Hematopoietic multipotent progenitor cell treated with erythropoietin and hydrocortisone succinate and interleukin-3 and kit ligand, for 17 days (in vitro differentiated cells): ENCODE data around the gene LRRC55.

Source experiments
- DNase-seq: peaks from one replicate; pipeline ENCODE4 v3.0.0-alpha.2; 2015; ENCODE audit warnings: low spot score

The LRRC55 gene, protein sequence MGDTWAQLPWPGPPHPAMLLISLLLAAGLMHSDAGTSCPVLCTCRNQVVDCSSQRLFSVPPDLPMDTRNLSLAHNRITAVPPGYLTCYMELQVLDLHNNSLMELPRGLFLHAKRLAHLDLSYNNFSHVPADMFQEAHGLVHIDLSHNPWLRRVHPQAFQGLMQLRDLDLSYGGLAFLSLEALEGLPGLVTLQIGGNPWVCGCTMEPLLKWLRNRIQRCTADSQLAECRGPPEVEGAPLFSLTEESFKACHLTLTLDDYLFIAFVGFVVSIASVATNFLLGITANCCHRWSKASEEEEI

DNA sequence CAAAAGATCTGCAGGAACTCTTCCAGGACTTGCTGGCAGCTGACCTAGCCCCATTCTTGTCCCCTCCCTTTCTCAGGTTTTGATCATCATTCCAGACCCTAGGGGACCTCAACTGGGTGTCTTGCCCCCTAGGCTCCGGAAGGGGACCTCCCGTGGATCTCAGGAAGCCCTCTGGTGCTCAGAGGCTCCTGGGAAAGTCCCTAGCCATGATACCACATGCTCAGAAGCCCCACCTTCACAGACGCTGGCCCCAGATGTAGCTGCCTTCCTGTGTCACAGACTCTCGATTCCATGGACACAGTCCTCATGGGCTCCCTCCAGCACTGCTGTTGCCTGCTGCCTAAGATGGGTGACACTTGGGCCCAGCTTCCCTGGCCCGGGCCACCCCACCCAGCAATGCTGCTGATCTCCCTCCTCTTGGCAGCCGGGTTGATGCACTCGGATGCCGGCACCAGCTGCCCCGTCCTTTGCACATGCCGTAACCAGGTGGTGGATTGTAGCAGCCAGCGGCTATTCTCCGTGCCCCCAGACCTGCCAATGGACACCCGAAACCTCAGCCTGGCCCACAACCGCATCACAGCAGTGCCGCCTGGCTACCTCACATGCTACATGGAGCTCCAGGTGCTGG, at the start of gene LRRC55:
Gene LRRC55, plus strand, starts transcription at position 276 of the 628 bp plus-strand sequence. Its CDS starts 70 bp downstream, at position 346.
- DNase-seq, result no peak

DNA sequence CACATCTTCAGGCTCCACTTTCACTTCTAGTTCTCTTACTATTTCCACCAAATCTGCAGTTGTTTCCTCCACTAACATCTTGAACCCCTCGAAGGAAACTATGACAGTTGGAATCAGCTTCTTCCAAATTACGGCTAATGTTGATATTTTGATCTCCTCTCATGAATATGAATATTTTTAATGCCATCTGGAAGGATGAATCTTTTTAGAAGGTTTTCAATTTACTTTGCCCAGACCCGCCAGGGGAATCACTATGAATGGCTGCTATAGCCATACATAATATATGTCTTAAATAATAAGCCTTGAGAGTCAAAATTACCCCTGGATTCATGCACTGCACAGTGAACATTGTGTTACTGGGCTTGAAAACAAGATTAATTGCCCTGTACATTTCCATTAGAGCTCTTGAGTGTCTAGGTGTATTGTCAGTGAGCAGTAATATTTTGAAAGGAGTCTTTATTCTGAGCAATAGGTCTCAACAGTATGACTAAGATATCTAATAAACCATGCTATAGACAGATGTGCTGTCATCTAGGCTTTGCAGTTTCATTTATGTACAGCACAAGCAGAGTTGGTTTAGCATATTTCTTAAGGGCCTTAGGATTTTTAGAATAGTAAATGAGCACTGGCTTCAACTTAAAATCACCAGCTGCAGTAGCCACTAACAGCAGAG, 48.3 kb upstream of the LRRC55 start:
- DNase-seq, result no peak

DNA sequence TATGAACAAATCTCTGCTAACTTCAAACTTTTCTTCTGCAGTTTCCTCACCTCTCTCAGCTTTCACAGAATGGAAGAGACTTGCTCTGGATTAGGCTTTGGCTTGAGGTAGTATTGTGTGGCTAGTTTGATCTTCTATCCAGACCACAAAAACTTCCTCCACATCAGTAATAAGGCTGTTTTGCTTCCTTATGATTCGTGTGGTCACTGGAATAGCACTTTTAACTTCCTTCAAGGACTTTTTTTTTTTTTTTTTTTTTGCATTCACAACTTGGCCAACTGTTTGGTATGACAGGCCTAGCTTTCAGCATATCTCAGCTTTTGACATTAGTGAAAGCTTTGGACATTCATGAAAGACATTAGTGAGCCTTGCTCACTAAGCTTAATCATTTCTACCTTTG, 47.5 kb upstream of the LRRC55 start:
- DNase-seq, result no peak

DNA sequence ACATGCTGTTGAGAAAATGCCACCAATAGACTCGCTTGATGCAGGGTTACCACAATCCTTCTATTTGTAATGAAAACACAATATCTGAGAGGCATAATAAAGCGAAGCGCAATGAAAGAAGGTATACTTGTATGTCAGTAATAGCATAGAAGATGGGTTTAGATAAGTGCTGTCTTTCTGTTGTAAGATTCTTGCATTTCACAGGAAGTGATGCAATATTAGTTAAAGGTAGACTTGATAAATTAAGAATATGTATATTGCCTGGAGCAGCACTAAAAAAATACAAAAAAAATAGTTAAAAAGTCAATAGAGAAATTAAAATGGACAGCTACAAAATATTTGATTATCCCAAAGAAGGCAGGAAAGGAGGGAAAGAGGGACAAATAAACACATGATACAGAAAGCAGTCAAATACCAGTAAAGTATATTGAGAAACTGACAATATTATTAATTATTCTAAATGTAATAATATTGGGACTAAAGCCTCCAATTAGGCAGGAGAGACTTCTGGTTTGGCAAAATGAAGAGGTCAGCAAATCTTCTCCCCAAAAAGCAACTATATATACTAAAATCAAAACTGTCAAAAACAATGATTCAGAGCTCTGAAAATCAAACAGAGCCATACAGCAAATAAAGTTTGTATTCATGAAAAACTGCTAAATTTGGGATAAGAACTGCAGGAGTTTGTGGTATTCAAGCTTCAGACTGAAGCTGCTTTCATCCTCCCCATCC, 46.6 kb upstream of the LRRC55 start:
- no peak for DNase-seq

DNA sequence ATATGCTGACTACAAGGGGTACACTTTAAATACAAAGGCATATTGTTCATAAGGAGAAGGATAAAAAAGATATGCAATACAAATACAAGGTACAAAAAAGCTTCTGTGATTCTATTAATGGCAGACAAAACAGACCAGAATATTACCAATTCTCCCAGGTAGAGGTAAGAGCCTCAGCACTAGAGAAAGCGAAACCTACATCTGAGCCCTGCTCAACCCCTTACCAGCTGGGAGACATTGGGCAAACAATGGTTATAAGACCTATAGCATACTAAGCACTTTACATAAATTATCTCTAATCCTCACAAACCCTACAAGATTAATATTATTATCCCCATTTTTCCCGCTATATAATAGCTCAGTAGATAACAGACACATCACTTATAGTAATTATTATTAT, 41.2 kb upstream of the LRRC55 start:
- DNase-seq, result no peak

DNA sequence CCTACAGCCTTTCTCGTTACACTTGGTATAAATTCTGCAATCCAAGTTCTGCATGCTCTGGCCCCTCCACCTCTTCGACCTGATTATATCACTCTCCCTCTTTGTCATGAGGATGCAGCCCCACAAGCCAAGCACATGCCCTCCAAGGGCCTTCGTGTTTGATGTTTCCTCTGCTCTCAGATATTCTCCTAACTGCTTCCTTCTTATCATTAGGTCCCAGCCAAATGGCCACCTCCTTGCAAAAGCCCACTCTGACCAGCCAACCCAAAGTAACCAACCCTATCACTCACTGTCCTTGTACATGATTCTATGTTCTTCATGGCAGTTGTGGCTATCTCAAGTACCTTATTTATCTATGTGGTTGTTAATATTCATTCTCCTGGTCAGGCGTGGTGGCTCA, 38.3 kb upstream of the LRRC55 start:
- DNase-seq, result no peak

DNA sequence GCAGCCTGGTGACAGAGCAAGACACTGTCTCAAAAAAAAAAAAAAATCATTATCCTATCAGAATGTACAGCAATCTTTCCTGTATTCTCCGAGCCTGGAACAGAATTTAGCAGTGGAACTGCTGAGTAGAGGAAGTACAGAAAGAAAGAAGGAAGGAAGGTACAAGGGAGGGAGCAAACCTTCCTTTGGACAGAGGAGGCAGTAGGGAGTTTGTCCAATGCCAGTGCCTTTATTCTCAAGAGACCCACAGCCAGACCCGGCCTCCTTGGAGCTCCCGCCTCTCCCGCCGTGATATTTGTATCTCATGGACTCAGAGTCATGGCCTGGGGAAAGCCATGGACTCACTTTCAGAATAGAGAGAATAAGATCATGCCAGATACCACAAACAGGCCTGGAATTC, 37.7 kb upstream of the LRRC55 start:
- DNase-seq, result no peak

DNA sequence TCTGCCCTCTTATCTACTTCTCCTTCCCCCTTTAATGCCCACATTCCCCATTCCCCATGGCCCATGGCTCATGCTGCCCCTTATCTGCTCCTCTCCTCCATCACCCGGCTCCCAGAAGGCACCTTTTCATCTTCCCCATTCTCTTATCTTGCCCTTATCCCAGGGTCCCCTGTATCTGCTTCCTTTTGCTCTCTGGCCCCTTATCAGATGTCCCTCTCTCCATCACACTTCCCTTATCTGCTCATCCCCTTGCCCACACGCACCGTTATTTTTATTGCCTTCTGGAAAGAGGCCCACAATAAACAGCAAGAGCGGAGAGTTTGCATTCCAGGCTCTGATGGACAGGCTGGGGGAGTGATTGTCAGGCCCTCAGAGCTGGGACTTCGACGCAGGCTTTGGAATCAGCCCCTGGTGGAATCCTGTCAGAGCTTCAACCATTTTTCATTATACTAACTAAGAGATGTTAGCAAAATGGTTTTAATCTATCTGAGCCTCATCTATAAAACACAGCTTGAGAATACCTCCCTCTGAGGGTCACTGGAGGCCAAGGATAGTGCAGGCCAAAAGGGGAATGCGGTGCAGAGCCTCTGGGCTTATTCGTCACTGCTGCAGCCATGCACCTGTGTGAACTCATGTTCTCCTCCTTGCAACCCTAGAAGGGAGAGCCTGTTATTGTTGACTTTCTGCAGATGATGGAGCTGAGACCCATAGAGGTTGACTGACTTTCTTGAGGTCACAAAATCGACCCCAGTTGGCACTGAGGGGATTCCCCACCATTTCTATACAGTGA, 37.0 kb upstream of the LRRC55 start:
- no peak for DNase-seq

DNA sequence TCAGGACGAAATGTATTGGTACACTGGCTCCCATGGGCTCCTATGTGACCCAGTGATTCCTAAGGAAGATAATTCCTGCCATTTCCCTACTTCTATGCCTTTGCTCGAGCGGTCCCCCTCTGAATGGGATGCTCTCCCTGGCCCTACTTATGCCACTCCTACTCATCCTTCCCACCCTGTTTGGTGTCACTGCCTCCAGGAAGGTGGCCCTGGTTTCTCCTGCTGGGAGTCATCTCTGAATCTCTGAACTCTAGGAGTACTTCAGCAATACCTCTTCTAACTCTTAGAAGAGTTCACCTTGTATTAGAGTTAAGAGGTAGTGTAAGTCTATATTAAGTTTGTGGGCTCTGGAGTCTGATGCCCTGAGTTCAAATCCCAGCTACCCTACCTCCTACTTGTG, 35.5 kb upstream of the LRRC55 start:
- DNase-seq, result no peak

DNA sequence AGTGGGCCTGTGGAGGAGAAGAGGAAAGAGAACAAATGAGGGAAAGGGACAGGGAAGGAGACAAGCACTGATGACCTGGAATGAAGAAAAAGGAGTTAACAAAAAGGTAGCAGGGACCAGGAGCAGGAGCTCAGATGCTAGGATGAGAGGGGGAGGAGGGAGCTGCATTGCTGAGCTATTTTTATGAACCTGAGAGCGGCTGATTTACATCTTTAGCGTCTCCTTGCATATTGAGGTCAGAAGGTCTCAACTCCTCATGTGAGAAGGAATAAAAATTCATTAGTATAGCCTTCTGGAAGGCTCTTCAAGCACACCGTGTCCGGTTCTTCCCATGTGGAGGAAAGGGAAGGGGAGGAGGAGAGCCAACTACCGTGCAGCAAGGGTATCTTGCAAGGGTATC, 33.1 kb upstream of the LRRC55 start:
- no peak for DNase-seq

DNA sequence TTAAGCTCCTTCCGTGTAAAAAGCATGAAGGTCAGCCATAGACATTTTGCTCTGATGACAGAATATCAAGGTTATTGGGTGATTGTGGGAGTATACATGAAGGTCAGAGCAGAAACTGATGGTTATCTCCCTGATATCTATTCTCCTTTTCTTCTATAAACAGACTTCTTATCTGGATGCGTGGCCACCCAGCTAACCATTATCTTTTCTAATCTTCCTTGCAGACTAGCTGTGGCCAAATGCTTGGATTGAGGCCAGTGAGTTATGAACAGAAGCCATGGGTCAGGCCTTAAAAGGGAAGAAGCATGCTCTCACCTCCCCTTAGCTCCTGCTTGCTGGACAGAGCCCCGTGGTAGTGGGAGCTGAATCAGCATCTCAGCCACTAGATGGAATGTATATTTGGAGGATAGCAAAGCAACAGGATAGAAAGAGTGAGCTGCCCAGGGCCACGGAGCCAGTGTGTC, 31.3 kb upstream of the LRRC55 start:
- DNase-seq, result no peak

DNA sequence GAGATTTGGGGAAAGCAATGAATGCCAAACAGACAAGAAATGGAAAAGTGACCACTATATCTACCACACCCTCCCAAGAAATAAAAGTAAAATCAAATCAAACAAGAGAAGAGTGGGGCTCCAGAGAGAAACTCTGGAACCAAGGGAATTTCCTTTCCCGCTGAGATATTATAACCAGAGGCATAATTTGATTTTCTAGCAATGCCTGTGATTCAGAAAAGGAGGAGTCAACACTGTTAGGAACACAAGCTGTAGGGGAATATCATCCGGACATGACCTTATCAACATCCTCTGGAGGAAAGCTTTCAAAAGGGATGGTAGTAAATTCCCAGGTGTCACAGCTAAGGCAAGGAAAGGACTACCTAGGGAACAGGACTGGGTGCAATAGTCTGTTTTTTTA, 29.6 kb upstream of the LRRC55 start:
- DNase-seq, result no peak

DNA sequence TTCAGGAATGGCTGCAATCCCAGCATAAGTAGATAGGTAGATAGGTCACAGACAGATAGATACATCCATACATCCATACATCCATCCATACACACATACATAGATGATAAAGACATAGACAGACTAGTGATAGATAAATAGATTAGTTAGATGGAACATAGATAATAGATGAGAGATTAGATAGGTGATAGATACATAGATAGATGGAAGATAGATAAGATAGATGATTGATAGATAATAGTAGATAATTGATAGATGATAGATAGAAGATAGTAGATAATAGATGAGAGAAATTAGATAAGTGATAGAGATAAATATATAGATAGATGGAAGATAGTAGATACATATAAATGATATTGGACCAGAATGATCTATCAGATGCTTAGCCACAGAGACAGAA, 28.3 kb upstream of the LRRC55 start:
- DNase-seq, result no peak

DNA sequence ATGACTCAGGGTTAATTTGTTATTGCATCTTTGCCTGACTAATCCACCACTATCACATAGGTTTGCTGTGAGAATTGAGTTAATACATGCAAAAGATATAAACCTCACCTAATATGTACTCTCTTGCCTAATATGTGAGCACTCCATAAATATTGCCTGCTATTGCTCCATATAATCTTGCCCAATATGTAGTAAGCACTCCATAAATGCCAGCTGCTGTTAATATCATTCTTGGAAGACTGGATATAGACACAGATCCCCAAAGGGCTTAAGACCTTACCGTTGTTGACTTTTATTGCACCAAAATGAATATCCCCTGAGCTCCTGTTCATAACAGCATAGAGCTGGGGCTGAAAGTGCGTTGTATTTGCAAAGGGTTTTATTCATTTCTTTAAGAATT, 27.0 kb upstream of the LRRC55 start:
- DNase-seq, result no peak

DNA sequence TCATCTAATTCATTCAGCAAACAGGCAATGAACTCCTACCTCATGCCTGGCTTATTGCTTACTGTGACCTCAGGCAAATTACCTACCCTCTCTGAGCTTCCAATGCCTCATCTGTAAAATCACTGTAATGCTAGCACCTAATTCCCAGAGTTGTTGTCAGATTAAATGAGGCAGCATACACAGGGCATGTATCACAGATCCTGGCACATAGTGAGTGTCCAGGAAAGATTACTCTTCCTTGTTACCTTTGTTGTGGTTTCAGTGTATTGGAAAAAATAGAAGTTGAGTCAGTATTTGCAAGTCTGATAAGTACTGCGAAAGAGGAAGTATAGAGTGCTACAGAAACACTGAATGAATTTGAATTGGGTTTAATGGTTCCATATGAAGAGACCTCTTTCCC, 26.4 kb upstream of the LRRC55 start:
- DNase-seq, result no peak

DNA sequence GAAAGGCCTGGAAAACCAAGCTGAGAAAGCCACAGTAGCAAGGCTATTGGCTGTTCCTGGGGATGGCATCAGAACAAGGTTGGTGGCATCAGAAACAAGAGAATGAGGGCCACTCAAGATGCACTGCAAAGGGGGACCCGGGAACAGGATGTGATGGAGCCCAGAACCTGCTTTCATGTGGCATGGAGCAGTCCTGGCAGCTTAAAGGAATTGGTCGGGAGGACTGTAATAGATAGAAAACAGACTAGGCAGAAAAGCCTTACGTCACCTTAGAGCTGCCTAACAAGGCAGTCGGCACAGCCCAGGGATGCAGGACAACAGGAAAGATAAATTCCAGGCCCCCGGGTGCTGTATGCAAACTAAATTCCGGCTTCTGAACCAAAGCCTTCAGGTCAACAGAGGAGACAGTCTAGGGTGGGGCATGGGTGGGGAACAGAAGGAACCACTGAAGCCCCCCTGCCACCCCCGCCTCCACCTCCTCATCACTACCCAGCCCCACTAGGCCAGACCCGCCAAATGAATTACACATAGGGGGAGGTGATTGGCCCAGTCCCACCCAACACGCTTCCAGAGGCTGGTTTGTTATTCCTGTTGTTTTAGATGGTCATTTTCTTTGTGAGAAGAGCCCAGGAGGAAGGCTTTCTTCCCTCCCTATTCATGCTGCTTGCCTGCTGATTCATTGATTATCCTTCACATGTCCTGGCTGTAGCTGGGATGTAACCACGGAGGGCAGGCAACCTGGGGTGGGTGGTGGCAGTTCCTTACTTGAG, 25.7 kb upstream of the LRRC55 start:
- DNase-seq, result no peak

DNA sequence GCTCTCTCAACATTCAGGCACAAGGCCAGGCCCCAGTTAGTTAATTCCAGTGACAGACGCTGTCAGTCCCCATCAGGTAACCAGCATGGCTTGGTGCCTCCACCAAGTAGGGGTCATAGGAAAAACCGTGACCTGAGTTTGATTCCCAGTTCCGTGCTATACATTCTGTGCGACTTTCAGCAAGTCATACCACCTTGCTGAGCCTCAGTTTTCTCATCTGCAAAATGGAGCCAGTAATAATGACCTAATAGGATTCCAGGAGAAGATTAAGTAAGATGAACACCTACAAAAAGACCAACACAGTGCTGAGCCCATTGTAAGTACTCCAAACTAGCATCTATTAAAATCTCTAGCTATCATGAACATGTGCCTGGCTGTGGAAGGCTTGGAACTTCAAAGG, 24.8 kb upstream of the LRRC55 start:
- DNase-seq, result no peak

DNA sequence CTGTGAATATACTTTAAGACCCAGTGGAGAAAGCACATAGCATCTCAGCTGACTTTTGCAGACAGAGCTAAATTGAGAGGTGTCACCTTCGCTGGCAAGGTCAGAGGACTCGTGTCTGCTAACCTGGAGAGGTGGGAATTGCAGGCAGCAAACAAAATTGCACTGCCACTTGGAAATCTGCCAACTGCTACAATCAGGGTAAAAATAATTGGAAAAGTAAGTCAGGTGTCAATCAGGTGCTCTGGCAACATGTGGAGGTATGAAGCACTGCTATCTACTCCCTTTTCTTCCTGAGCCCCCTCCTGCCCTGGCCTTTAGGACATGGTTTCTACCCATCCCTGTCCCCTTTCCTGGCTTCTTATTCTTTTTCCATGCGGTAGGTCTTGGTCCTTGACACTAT, 24.1 kb upstream of the LRRC55 start:
- no peak for DNase-seq

DNA sequence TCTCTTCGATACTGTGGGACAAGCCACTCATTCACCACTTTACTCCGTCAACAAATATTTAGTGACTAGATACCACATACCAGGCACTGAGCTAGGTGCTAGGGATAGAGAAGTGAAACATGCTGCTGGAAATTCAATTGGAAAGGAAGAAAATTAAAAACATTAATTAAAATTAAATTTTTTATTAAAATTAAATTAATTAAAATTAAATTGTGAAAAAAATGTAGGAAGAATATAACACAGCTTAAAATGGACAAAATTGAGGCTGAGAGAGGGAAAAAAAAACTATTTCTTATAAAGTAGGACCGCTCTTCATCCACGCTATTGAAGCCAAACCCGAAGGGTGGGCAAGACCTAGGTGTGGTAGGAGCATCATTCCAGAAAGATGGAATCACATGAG, 23.6 kb upstream of the LRRC55 start:
- no peak for DNase-seq

DNA sequence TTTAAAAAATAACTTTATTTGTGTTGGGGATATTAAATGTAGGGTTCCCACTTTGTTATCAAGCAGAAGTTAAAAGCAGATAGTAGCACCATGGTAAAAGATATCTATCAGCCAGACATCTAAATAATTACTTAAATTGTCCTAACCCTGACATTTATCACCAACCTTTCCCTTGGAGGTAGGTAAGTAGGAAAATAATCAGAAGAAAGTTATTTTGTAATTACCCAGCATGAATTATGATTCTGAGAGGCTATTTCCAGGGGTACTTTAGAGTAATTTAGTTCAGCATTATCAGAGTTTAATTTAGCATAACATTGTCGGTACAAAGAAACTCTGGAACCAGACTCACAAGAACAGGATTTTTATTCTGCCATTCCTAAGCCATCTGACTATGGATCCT, 23.2 kb upstream of the LRRC55 start:
- no peak for DNase-seq

DNA sequence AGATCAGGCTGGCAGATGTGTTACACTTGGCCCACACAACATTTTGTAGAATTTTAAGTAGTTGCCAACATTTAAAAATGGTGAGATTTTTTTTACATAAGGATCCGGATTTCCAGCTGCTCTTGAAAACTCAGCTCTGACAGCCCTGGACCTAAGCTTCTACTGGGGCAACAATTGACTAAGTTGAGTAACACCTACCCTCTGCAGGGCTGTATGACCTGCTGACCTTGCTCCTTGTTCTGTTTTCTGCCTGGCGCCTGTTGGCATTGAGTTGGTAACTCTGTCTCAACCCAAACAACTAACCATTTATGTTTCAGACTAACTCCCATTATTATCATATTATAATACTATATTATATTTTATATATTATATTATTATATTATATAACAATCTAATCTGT, 21.1 kb upstream of the LRRC55 start:
- DNase-seq, result no peak
